Upper lobe of left lung (tissue), 4 donors: ENCODE data around the gene NDUFB2.

ENCODE experiments used
- CTCF ChIP-seq, 6 experiments: fragments of 450-650 bp in 4 of 6; fragments of 200-600 bp in 2 of 6; sonication (generic) in 2 of 6; IDR thresholded peaks; one replicate each; pipeline ENCODE4 v1.5.1; 2016 to 2019; ENCODE audit warnings: antibody characterized with exemption in 6 of 6
- POLR2A ChIP-seq, 4 donors: fragments of 450-650 bp; IDR thresholded peaks; one replicate each; pipeline ENCODE4 v1.5.1; 2016 to 2017; ENCODE audit warnings: antibody characterized with exemption in 4 of 4, mild to moderate bottlenecking in 2 of 4
- POLR2AphosphoS5 ChIP-seq, 2 donors: sonication (generic); formaldehyde crosslinking; IDR thresholded peaks; one replicate each; pipeline ENCODE4 v1.5.1; 2017; ENCODE audit warnings: antibody characterized with exemption in 2 of 2

DNA sequence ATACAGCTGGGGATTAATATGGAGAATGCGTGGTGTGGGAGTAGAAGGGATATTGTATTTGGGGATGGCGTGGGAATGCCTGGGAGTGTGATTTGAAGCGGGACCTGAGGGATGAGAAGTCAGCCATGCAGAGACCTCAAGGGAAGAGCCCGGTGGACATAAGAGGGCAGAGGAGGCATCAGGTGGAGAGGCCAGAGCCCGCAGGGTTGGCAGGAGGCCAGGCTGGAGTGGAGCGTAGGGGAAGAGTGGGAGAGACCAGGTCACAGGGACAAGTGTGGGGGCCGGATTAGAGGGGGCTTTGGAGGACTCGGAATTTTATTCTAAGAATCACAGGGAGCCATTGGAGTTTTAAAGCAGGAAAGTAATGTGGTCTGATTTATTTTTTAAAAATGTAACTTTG lies 2.0 kb downstream of the NDUFB2 start:
- TF ChIP-seq CTCF (IDR thresholded peaks at IDR 0.05) (no peak), POLR2AphosphoS5 (IDR thresholded peaks at IDR 0.05) (no peak), POLR2A (IDR thresholded peaks at IDR 0.05) (no peak)
